Activated B cell treated with CpG ODN at 0.5 μM for 24 hours (primary cell): ENCODE results near the gene RCSD1. TPM values are rescaled to one million over a fixed set of nuclear protein-coding genes. Genes with fewer than 3 reads are reported as not detected.

ENCODE experiments used
- ATAC-seq: fragments of 200-7000 bp; cut with Tn5 transposase; one replicate; pipeline ENCODE4 v1.10.0; 2021; ENCODE audit warnings: low read depth, mild to moderate bottlenecking, moderate library complexity
- CTCF ChIA-PET: fragments of 350-600 bp; sonication (Branson Sonifier 250); formaldehyde crosslinking; loops from one replicate; lab custom pipeline; 2021; ENCODE audit warnings: antibody characterized with exemption; lab: Charles Lee
- POLR2A ChIA-PET: fragments of 350-600 bp; sonication (Branson Sonifier 250); formaldehyde crosslinking; loops from one replicate; lab custom pipeline; 2021; ENCODE audit warnings: antibody characterized with exemption; lab: Charles Lee
- DNase-seq: peaks from one replicate; pipeline ENCODE4 v3.0.0; 2022
- H3K27ac Mint-ChIP-seq: one replicate; pipeline ENCODE4 v1.8.0; 2020; ENCODE audit warnings: mixed read lengths
- H3K27me3 Mint-ChIP-seq: one replicate; pipeline ENCODE4 v1.8.0; 2021; ENCODE audit warnings: mixed read lengths
- H3K36me3 Mint-ChIP-seq: one replicate; pipeline ENCODE4 v1.8.0; 2021; ENCODE audit warnings: low read depth, mixed read lengths
- H3K4me1 Mint-ChIP-seq: one replicate; pipeline ENCODE4 v1.8.0; 2021; ENCODE audit warnings: mixed read lengths
- H3K4me3 Mint-ChIP-seq: one replicate; pipeline ENCODE4 v1.8.0; 2020; ENCODE audit warnings: mild to moderate bottlenecking, mixed read lengths
- H3K9me3 Mint-ChIP-seq: one replicate; pipeline ENCODE4 v1.8.0; 2020; ENCODE audit warnings: mixed read lengths
- CTCF ChIP-seq: fragments of 200-600 bp; IDR thresholded peaks from one replicate; pipeline ENCODE4 v1.8.0; 2022; ENCODE audit warnings: antibody characterized with exemption, mild to moderate bottlenecking
- intact Hi-C: fragments of 100-400 bp; cut with micrococcal nuclease; formaldehyde crosslinking; loops from one replicate; pipeline ENCODE4 v1.15.1; 2024
- total RNA-seq: library from RNA; stranded (reverse); gene quantifications from 2 replicates; pipeline ENCODE4 v1.2.3, GENCODE V29; 2022

RCSD1 gene
- total RNA-seq, 1 donor from 2014 or later = 185 TPM

- Mint-ChIP-seq H3K27me3 (no peaks in the 10 kb centered on the region), H3K9me3 (no peaks in the 10 kb centered on the region), H3K36me3 (peaks cover 78% of the 10 kb centered on the region), H3K27ac (peak overlapping the region; percentile 76), H3K4me3 (no peak overlapping the region), H3K4me1 (peaks cover 74% of the 10 kb centered on the region)
- TF ChIP-seq CTCF = no peak
- ATAC-seq (no peak), DNase-seq (no peak)
- CTCF ChIA-PET = interaction anchor here (1.2 to 2.7 kb wide), 2 partner anchors 17 to 105 kb away, joined by 3 to 10 read pairs; no protein-coding TSS in a partner anchor
- intact Hi-C loops = no loop called here
- POLR2A ChIA-PET = interaction anchor here (1.8 kb wide), 1 partner anchor 11 kb away, joined by 4 read pairs; no protein-coding TSS in a partner anchor
These were observed 74.7 kb downstream of the RCSD1 start for GRCh38 chr1:167704715-167705114.

- ChIA-PET POLR2A (interaction anchor here (1.8 kb wide), 1 partner anchor 10 kb away, joined by 4 read pairs; no protein-coding TSS in a partner anchor), CTCF (interaction anchor here (2.7 kb wide), 1 partner anchor 105 kb away, joined by 10 read pairs; no protein-coding TSS in a partner anchor)
- no peak for TF ChIP-seq CTCF
- Mint-ChIP-seq H3K4me3 (no peak overlapping the region), H3K36me3 (peaks cover 73% of the 10 kb centered on the region), H3K27ac (peak overlapping the region; percentile 76), H3K4me1 (peaks cover 74% of the 10 kb centered on the region), H3K9me3 (no peaks in the 10 kb centered on the region), H3K27me3 (no peaks in the 10 kb centered on the region)
- intact Hi-C loops = no loop called here
- ATAC-seq = no peak
- no peak for DNase-seq
These were observed 75.2 kb downstream of the RCSD1 start for GRCh38 chr1:167705250-167705649.

GRCh38 chr1:167706363-167706762 lies 76.3 kb downstream of the RCSD1 start:
- no peak for TF ChIP-seq CTCF
- H3K4me3 Mint-ChIP-seq = peak overlapping the region; percentile 1
- intact Hi-C loops = no loop called here
- DNase-seq (no peak), ATAC-seq (no peak)
- H3K9me3 Mint-ChIP-seq = no peaks in the 10 kb centered on the region
- peaks cover 63% of the 10 kb centered on the region for H3K36me3 Mint-ChIP-seq
- peaks cover 81% of the 10 kb centered on the region for H3K4me1 Mint-ChIP-seq
- CTCF ChIA-PET = interaction anchor here (1.6 to 2.7 kb wide), 2 partner anchors 9 to 106 kb away, joined by 6 to 10 read pairs; no protein-coding TSS in a partner anchor
- H3K27ac Mint-ChIP-seq = peak overlapping the region; percentile 76
- POLR2A ChIA-PET = interaction anchor here (0.7 to 1.2 kb wide), 2 partner anchors 10 to 57 kb away, joined by 3 to 7 read pairs; no protein-coding TSS in a partner anchor
- no peaks in the 10 kb centered on the region for H3K27me3 Mint-ChIP-seq

DNA sequence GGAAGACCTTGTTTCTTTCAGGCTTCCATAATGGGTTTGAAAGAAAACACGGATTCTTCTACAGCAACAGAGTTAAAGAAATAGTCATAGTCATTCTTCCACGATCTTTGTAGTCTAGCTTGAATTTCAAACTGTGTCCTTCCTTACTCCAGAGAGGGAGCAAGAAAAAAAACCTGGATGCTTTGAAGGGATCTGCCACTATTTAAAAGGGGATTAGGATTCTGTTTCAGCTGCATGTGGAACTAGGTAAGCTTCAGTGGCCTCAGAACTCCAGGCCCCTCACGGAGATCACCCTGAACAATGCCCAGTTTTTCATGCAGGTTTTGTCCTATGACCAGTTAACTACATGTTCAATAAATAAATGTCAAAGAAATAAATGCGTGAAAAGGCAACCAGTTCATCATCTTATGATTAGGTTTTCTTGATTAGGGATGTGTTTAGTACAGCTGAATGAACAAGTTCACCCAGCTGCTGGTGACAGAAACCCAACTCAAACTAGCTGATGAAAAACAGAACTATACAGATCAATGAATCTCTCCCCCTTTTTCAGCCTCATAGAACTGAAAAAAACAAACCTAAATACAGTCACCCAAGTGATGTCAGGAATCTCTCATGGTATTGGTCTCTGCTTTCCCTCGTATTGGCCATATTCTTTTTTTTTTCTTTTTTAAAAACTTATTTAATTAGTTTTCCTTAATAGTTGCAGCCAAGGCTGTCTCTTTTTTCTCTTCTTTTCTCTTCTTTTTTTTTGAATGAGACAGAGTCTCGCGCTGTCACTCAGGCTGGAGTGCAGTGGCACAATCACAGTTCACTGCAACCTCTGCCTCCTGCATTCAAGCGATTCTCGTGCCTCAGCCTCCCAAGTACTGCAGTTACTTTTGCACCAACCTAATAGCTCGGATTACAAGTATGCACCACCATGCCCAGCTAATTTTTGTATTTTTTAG lies 77.2 kb downstream of the RCSD1 start:
- CTCF ChIA-PET = interaction anchor here (1.6 to 2.8 kb wide), 2 partner anchors 8 to 19 kb away, joined by 6 to 12 read pairs; no protein-coding TSS in a partner anchor
- intact Hi-C loops = loop anchor here (1.0 kb wide), 1 partner anchor 8 kb away; no protein-coding TSS in a partner anchor
- H3K27me3 Mint-ChIP-seq = no peaks in the 10 kb centered on the region
- DNase-seq = no peak
- POLR2A ChIA-PET = interaction anchor here (0.6 to 2.0 kb wide), 8 partner anchors 9 to 90 kb away, joined by 3 to 14 read pairs (median 4); partner anchors contain the start of gene MPZL1
- peak overlapping the region; percentile 47 for H3K4me3 Mint-ChIP-seq
- H3K4me1 Mint-ChIP-seq = peaks cover 81% of the 10 kb centered on the region
- H3K27ac Mint-ChIP-seq = peak overlapping the region; percentile 89
- ATAC-seq = peak; percentile 35
- no peaks in the 10 kb centered on the region for H3K9me3 Mint-ChIP-seq
- no peak for TF ChIP-seq CTCF
- H3K36me3 Mint-ChIP-seq = peaks cover 54% of the 10 kb centered on the region
